ENCODE measurements around the gene TADA1. TPM values are rescaled to one million over a fixed set of nuclear protein-coding genes. Genes with fewer than 3 reads are reported as not detected.

TADA1 gene
- total RNA-seq, 3 donors from 2014 or later (not counting 1 experiment from before 2014, with no cell fraction given), result 11.7 to 13.7 (median 12.5) TPM

- no peak for DNase-seq
- H3K4me3 Mint-ChIP-seq, result peak overlapping the region; percentile 99
- TF ChIP-seq CTCF (IDR thresholded peaks at IDR 0.05), result no peak
- Histone ChIP-seq H3K9me3 (ENCODE audit: control insufficient read depth, insufficient read depth, low read length) (no peaks in the 10 kb centered on the region), H3K4me3 (ENCODE audit: low read length) (peak overlapping the region; percentile 60), H3K4me1 (ENCODE audit: control insufficient read depth, insufficient read depth, low read length) (peaks cover 13% of the 10 kb centered on the region), H3K36me3 (ENCODE audit: control insufficient read depth, insufficient read depth, low read length) (no peaks in the 10 kb centered on the region), H3K27me3 (ENCODE audit: control insufficient read depth, insufficient read depth, low read length) (no peaks in the 10 kb centered on the region), H3K27ac (ENCODE audit: low read length) (peak overlapping the region; percentile 73)
- peak overlapping the region; percentile 91 to 93 for H3K27ac Mint-ChIP-seq
- intact Hi-C loops (cut with micrococcal nuclease), result loop anchor here (5.0 kb wide), 1 partner anchor 1062 kb away; the partner anchor contains the start of genes DCAF6 and MPC2
- H3K9me3 Mint-ChIP-seq, result no peaks in the 10 kb centered on the region
- WGBS (ENCODE audit: insufficient coverage), result 45% methylated on average over 7 of the region's 8 CpGs
- no peaks in the 10 kb centered on the region for H3K36me3 Mint-ChIP-seq
- no peak for ATAC-seq
- H3K4me1 Mint-ChIP-seq, result peaks cover 23 to 41% of the 10 kb centered on the region in 2 donors
- H3K27me3 Mint-ChIP-seq (ENCODE audit: low read depth in 2 of 2), result peaks cover 0 to 3% of the 10 kb centered on the region in 2 donors
Measured at GRCh38 chr1:166875302-166875733, 746 bp downstream of the TADA1 start.

DNA sequence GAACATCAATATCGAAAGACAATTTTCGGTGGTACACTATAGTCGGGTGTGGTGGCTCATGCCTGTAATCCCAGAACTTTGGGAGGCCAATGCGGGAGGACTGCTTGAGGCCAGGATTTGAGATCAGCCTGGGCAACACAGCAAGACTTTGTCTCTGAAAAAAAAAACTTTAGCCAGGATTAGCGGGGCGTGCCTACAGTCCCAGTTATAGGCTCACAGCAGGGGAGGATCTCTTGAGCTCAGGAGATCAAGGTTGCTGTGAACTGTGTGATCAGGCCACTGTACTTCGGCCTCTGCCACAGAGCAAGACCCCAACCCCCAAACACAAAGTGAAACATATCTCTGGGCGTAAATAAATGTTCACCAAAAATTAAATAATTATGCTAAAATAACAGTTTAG lies 1.6 kb downstream of the TADA1 start:
- ATAC-seq (no peak), DNase-seq (no peak)
- peaks cover 13% of the 10 kb centered on the region for H3K4me1 ChIP-seq (ENCODE audit: control insufficient read depth, insufficient read depth, low read length)
- 98% methylated on average over 6 of the region's 8 CpGs for WGBS (ENCODE audit: insufficient coverage)
- no peak overlapping the region for H3K27ac Mint-ChIP-seq
- H3K4me3 Mint-ChIP-seq, result no peak overlapping the region
- intact Hi-C loops (cut with micrococcal nuclease), result no loop called here
- no peaks in the 10 kb centered on the region for H3K27me3 ChIP-seq (ENCODE audit: control insufficient read depth, insufficient read depth, low read length)
- no peak overlapping the region for H3K4me3 ChIP-seq (ENCODE audit: low read length)
- peaks cover 25 to 42% of the 10 kb centered on the region in 2 donors for H3K4me1 Mint-ChIP-seq
- H3K9me3 ChIP-seq (ENCODE audit: control insufficient read depth, insufficient read depth, low read length), result no peaks in the 10 kb centered on the region
- H3K9me3 Mint-ChIP-seq, result no peaks in the 10 kb centered on the region
- no peak overlapping the region for H3K27ac ChIP-seq (ENCODE audit: low read length)
- no peaks in the 10 kb centered on the region for H3K36me3 ChIP-seq (ENCODE audit: control insufficient read depth, insufficient read depth, low read length)
- no peaks in the 10 kb centered on the region for H3K36me3 Mint-ChIP-seq
- no peaks in the 10 kb centered on the region for H3K27me3 Mint-ChIP-seq (ENCODE audit: low read depth in 2 of 2)
- no peak for TF ChIP-seq CTCF (IDR thresholded peaks at IDR 0.05)

- 100% methylated on average over 4 of the region's 4 CpGs for WGBS (ENCODE audit: insufficient coverage)
Measured at GRCh38 chr1:166870584-166870983, 5.5 kb downstream of the TADA1 start.

More at GRCh38 chr1:166870584-166870983, 5.5 kb downstream of the TADA1 start:
- Histone ChIP-seq H3K4me3 (ENCODE audit: low read length) (no peak overlapping the region), H3K36me3 (ENCODE audit: control insufficient read depth, insufficient read depth, low read length) (peaks cover 16% of the 10 kb centered on the region), H3K9me3 (ENCODE audit: control insufficient read depth, insufficient read depth, low read length) (no peaks in the 10 kb centered on the region), H3K27ac (ENCODE audit: low read length) (no peak overlapping the region), H3K27me3 (ENCODE audit: control insufficient read depth, insufficient read depth, low read length) (no peaks in the 10 kb centered on the region), H3K4me1 (ENCODE audit: control insufficient read depth, insufficient read depth, low read length) (peaks cover 9% of the 10 kb centered on the region)
- Mint-ChIP-seq H3K27ac (no peak overlapping the region), H3K27me3 (ENCODE audit: low read depth in 2 of 2) (no peaks in the 10 kb centered on the region), H3K4me3 (no peak overlapping the region), H3K9me3 (no peaks in the 10 kb centered on the region), H3K36me3 (no peaks in the 10 kb centered on the region), H3K4me1 (peaks cover 25 to 41% of the 10 kb centered on the region in 2 donors)
- no peak for TF ChIP-seq CTCF (IDR thresholded peaks at IDR 0.05)
- intact Hi-C loops (cut with micrococcal nuclease), result no loop called here
- ATAC-seq, result no peak
- no peak for DNase-seq

Data from natural killer cell (primary cell).